ENCODE measurements around the gene LUC7L.

DNA sequence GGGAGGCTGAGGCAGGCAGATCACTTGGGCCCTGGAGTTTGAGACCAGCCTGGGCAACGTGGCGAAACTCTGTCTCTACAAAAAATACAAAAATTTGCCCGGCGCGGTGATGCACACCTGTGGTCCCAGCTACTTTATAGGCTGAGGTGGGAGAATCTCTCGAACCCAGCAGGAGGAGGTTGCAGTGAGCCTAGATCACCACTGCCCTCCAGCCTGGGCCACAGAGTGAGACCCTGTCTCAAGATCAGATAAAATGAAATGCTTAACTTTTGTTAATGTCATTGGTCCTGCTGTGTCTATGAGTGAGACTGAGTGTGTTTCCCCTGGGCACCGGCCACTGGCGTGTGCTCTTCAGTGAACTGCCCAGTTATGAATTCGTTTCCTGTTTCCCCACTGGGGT, 15.9 kb upstream of the LUC7L start:
- TF ChIP-seq CTCF (optimal IDR thresholded peaks at IDR 0.05 in 1 of 3, IDR thresholded peaks at IDR 0.05 in 1 of 3, conservative IDR thresholded peaks at IDR 0.05 in 1 of 3; ENCODE audit: extremely low read depth in 1 of 3, insufficient read depth in 2 of 3, low read length in 3 of 3) (no peak), EZH2 (IDR thresholded peaks at IDR 0.05; ENCODE audit: low read length) (no peak)

Data from keratinocyte (primary cell).